OCI-LY7 (cell line): ENCODE data around the gene SPATA4.
A peak's percentile ranks its signal among the peaks of the same experiment; 100 is the strongest.

ENCODE experiments used
- CTCF ChIP-seq: fragments of 200-600 bp; sonication (generic); conservative IDR thresholded peaks from 2 replicates; pipeline ENCODE4 v1.5.1; 2014; ENCODE audit warnings: mild to moderate bottlenecking, antibody characterized with exemption, low read length, moderate library complexity, mixed read lengths
- EZH2phosphoT487 ChIP-seq: fragments of 200-600 bp; sonication (generic); IDR thresholded peaks from 2 replicates; pipeline ENCODE4 v1.6.1; 2018; ENCODE audit warnings: low read depth, borderline replicate concordance, mild to moderate bottlenecking, mixed run types, antibody characterized with exemption, low read length, moderate library complexity, mixed read lengths

GRCh38 chr4:176150356-176150682 is 45.1 kb downstream of the SPATA4 start:
- TF ChIP-seq EZH2phosphoT487 (no peak), CTCF (peak; percentile 69)
